Liver (tissue), 9 donors: ENCODE results near the gene ZNF143. TPM values are rescaled to one million over a fixed set of nuclear protein-coding genes. Genes with fewer than 3 reads are reported as not detected.

Experiments used
- DNase-seq: peaks from one replicate; pipeline ENCODE4 v3.0.0-alpha.2; 2017; ENCODE audit warnings: low spot score
- H3K27ac ChIP-seq, 2 donors: one replicate each; pipeline ENCODE4 v1.7.0; 2013; ENCODE audit warnings: inconsistent platforms in 2 of 2, low read length in 2 of 2, control low read depth in 1 of 2, low read depth in 1 of 2, mild to moderate bottlenecking in 1 of 2
- H3K27me3 ChIP-seq, 4 donors: one replicate each; pipeline versions ENCODE4 v1.6.1 to v1.7.0; 2013; ENCODE audit warnings: low read length in 3 of 4, inconsistent platforms in 1 of 4, mild to moderate bottlenecking in 1 of 4, moderate library complexity in 1 of 4; ENCODE audit not compliant: control insufficient read depth in 4 of 4, insufficient read depth in 4 of 4
- H3K36me3 ChIP-seq, 4 donors: one replicate each; pipeline versions ENCODE4 v1.6.1 to v1.7.0; 2013; ENCODE audit warnings: low read length in 3 of 4, mild to moderate bottlenecking in 3 of 4, low read depth in 1 of 4, moderate library complexity in 1 of 4; ENCODE audit not compliant: control insufficient read depth in 4 of 4, insufficient read depth in 3 of 4
- H3K4me1 ChIP-seq, 4 donors: one replicate each; pipeline versions ENCODE4 v1.6.1 to v1.7.0; 2013; ENCODE audit warnings: low read length in 3 of 4, mild to moderate bottlenecking in 3 of 4, moderate library complexity in 1 of 4; ENCODE audit not compliant: control insufficient read depth in 4 of 4, insufficient read depth in 4 of 4
- H3K4me3 ChIP-seq, 3 donors: one replicate each; pipeline versions ENCODE4 v1.6.1 to v1.7.0; 2013; ENCODE audit warnings: low read length in 3 of 3, control low read depth in 1 of 3, low read depth in 1 of 3, mild to moderate bottlenecking in 1 of 3
- H3K9ac ChIP-seq, 2 donors: one replicate each; pipeline ENCODE4 v1.7.0; 2013; ENCODE audit warnings: low read length in 2 of 2, mild to moderate bottlenecking in 2 of 2, moderate library complexity in 2 of 2, control low read depth in 1 of 2, low read depth in 1 of 2
- H3K9me3 ChIP-seq, 4 donors: one replicate each; pipeline versions ENCODE4 v1.6.1 to v1.7.0; 2013; ENCODE audit warnings: low read length in 3 of 4; ENCODE audit not compliant: control insufficient read depth in 4 of 4
- ATF3 ChIP-seq: IDR thresholded peaks from 2 replicates; pipeline ENCODE4 v1.6.1; 2016; ENCODE audit warnings: antibody characterized with exemption
- CTCF ChIP-seq: fragments of 150-350 bp; IDR thresholded peaks from 2 replicates; pipeline ENCODE4 v1.5.1; 2017; ENCODE audit warnings: improper control_type of control experiment, low read depth, low read length; ENCODE audit not compliant: missing input control
- FOXA1 ChIP-seq: IDR thresholded peaks from 2 replicates; pipeline ENCODE4 v1.6.1; 2016; ENCODE audit warnings: antibody characterized with exemption
- GABPA ChIP-seq, 2 donors: IDR thresholded peaks in 1 of 2; conservative IDR thresholded peaks in 1 of 2; 2 replicates each; pipeline ENCODE4 v1.6.1; 2016; ENCODE audit warnings: antibody characterized with exemption in 2 of 2, mild to moderate bottlenecking in 1 of 2, moderate library complexity in 1 of 2
- HNF4A ChIP-seq, 2 donors: conservative IDR thresholded peaks; 2 replicates each; pipeline ENCODE4 v1.6.1; 2016; ENCODE audit warnings: antibody characterized with exemption in 2 of 2, mild to moderate bottlenecking in 2 of 2
- JUND ChIP-seq, 2 donors: IDR thresholded peaks; 2 replicates each; pipeline ENCODE4 v1.6.1; 2016; ENCODE audit warnings: antibody characterized with exemption in 2 of 2
- RAD21 ChIP-seq, 2 donors: IDR thresholded peaks; 2 replicates each; pipeline ENCODE4 v1.6.1; 2016; ENCODE audit warnings: antibody characterized with exemption in 2 of 2, mild to moderate bottlenecking in 2 of 2
- REST ChIP-seq: IDR thresholded peaks from 2 replicates; pipeline ENCODE4 v1.6.1; 2016; ENCODE audit warnings: antibody characterized with exemption, mild to moderate bottlenecking
- RXRA ChIP-seq, 2 donors: IDR thresholded peaks; 2 replicates each; pipeline ENCODE4 v1.6.1; 2017 to 2018; ENCODE audit warnings: antibody characterized with exemption in 2 of 2, mild to moderate bottlenecking in 1 of 2
- TAF1 ChIP-seq: conservative IDR thresholded peaks from 2 replicates; pipeline ENCODE4 v1.6.1; 2016; ENCODE audit warnings: antibody characterized with exemption, mild to moderate bottlenecking
- YY1 ChIP-seq: IDR thresholded peaks from 2 replicates; pipeline ENCODE4 v1.6.1; 2016; ENCODE audit warnings: antibody characterized with exemption, mild to moderate bottlenecking
- WGBS: extraction: QIAGEN DNeasy Blood & Tissue Kit; methylation state at CpG from one replicate; pipeline ENCODE4 v1.1.7; 2013; 5-methylcytosine and 5-hydroxymethylcytosine counted together
- polyA plus RNA-seq, 2 donors: library from polyadenylated mRNA; stranded (reverse) in 1 of 2; unstranded in 1 of 2; fragments of 200-250 nt in 1 of 2; fragments of >200 nt in 1 of 2; fragmentation: Nextera tagmentation in 1 of 2; extraction: Ambion mirVana in 1 of 2; gene quantifications; one replicate each; pipeline versions ENCODE4 v1.2.1 to v1.2.3, GENCODE V29; 2013 to 2015
- total RNA-seq, 2 donors: library from RNA; depleted of rRNA; stranded (reverse); fragments of >200 nt; gene quantifications; one replicate each; pipeline ENCODE4 v1.2.3, GENCODE V29; 2014
- TF ChIP-seq, protein P1 (sequence below): IDR thresholded peaks from 2 replicates; pipeline ENCODE4 v1.6.1; 2016; ENCODE audit warnings: antibody characterized with exemption
- TF ChIP-seq, protein P2 (sequence below): IDR thresholded peaks from 2 replicates; pipeline ENCODE4 v1.6.1; 2016; ENCODE audit warnings: antibody characterized with exemption
- donor health status: healthy.
- donor health status: healthy.
- donor health status: healthy.
- donor health status: healthy.
- donor health status: healthy.

The ZNF143 gene
- total and polyA plus RNA-seq, 4 donors, result 4.3 to 20.4 (median 12.2) TPM

DNA sequence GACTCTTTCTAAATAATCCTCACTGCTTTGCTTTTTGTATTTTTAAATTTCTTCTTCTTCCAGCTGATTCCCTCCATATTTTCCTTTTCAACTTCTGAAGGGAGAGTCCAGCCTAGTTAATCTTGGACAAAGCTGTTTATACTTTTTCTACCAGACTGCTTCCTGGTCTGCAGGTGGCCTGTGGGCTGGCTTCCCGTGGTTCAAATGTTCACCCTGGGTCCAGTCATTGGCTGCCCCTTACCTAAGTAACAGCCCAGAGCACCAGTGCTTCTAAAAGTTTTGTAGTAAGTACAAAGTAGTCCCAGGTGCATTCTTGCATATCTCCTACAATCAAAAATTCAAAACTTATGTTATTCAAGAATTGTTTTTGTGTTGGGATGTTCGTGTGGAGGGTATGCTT, 19.1 kb downstream of the ZNF143 start:
- no peak for DNase-seq
- H3K4me3 ChIP-seq, result no peak overlapping the region
- no peak overlapping the region for H3K27ac ChIP-seq
- TF ChIP-seq CTCF, result no peak
- H3K27me3 ChIP-seq, result no peaks in the 10 kb centered on the region
- peaks cover 6 to 34% (median 21%) of the 10 kb centered on the region in 4 donors for H3K36me3 ChIP-seq
- no peaks in the 10 kb centered on the region for H3K9me3 ChIP-seq
- 82% methylated on average over 2 of the region's 2 CpGs for WGBS
- H3K9ac ChIP-seq, result no peak overlapping the region
- H3K4me1 ChIP-seq, result no peaks in the 10 kb centered on the region

- H3K4me3 ChIP-seq, result no peak overlapping the region
- 94% methylated on average over 3 of the region's 3 CpGs for WGBS
- no peak for DNase-seq
- H3K9me3 ChIP-seq, result no peaks in the 10 kb centered on the region
- no peak for TF ChIP-seq REST
- no peak for TF ChIP-seq GABPA (IDR thresholded peaks at IDR 0.05 in 1 of 2, conservative IDR thresholded peaks at IDR 0.05 in 1 of 2)
- TF ChIP-seq YY1, result no peak
- TF ChIP-seq JUND (IDR thresholded peaks at IDR 0.05), result no peak
- no peak for TF ChIP-seq HNF4A (conservative IDR thresholded peaks at IDR 0.05)
- no peak for TF ChIP-seq RXRA (IDR thresholded peaks at IDR 0.05)
- TF ChIP-seq FOXA1, result no peak
- no peak for TF ChIP-seq RAD21 (IDR thresholded peaks at IDR 0.05)
- no peak for TF ChIP-seq ATF3
- TF ChIP-seq, protein P1, sequence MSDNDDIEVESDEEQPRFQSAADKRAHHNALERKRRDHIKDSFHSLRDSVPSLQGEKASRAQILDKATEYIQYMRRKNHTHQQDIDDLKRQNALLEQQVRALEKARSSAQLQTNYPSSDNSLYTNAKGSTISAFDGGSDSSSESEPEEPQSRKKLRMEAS, result no peak
- no peak overlapping the region for H3K27ac ChIP-seq
- no peak overlapping the region for H3K9ac ChIP-seq
- H3K4me1 ChIP-seq, result no peaks in the 10 kb centered on the region
- peaks cover 7 to 15% (median 9%) of the 10 kb centered on the region in 4 donors for H3K36me3 ChIP-seq
- H3K27me3 ChIP-seq, result no peaks in the 10 kb centered on the region
Observed at GRCh38 chr11:9489080-9489765, 28.4 kb downstream of the ZNF143 start.

GRCh38 chr11:9490376-9490775, 29.6 kb downstream of the ZNF143 start:
- Histone ChIP-seq H3K4me1 (no peaks in the 10 kb centered on the region), H3K9ac (no peak overlapping the region), H3K9me3 (no peaks in the 10 kb centered on the region), H3K27ac (no peak overlapping the region), H3K27me3 (no peaks in the 10 kb centered on the region), H3K36me3 (peaks cover 5 to 19% (median 9%) of the 10 kb centered on the region in 4 donors), H3K4me3 (no peak overlapping the region)
- no peak for TF ChIP-seq REST
- no peak for TF ChIP-seq TAF1
- TF ChIP-seq, protein P2, sequence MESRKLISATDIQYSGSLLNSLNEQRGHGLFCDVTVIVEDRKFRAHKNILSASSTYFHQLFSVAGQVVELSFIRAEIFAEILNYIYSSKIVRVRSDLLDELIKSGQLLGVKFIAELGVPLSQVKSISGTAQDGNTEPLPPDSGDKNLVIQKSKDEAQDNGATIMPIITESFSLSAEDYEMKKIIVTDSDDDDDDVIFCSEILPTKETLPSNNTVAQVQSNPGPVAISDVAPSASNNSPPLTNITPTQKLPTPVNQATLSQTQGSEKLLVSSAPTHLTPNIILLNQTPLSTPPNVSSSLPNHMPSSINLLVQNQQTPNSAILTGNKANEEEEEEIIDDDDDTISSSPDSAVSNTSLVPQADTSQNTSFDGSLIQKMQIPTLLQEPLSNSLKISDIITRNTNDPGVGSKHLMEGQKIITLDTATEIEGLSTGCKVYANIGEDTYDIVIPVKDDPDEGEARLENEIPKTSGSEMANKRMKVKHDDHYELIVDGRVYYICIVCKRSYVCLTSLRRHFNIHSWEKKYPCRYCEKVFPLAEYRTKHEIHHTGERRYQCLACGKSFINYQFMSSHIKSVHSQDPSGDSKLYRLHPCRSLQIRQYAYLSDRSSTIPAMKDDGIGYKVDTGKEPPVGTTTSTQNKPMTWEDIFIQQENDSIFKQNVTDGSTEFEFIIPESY, result no peak
- TF ChIP-seq JUND (IDR thresholded peaks at IDR 0.05), result no peak
- WGBS, result 95% methylated on average over 3 of the region's 3 CpGs
- DNase-seq, result no peak
